Right lobe of liver (tissue), 4 donors: Measurements from ENCODE around the gene IL36A.

Experiments
- POLR2A ChIP-seq: fragments of 450-650 bp; IDR thresholded peaks from one replicate; pipeline ENCODE4 v1.6.1; 2017; ENCODE audit warnings: antibody characterized with exemption, mild to moderate bottlenecking
- TF ChIP-seq, protein P1 (sequence below), 4 donors: fragments of 200-600 bp in 3 of 4; fragments of 450-650 bp in 1 of 4; IDR thresholded peaks; one replicate each; pipeline versions ENCODE4 v1.5.1 to v1.8.0; 2016 to 2022; ENCODE audit warnings: antibody characterized with exemption in 4 of 4, mild to moderate bottlenecking in 2 of 4
- donor health status: DM: no; HTN: no; CAD: no.
- donor health status: DM: no; HTN: no; CAD: no.
- donor health status: DM: no; HTN: yes; CAD: no.

DNA sequence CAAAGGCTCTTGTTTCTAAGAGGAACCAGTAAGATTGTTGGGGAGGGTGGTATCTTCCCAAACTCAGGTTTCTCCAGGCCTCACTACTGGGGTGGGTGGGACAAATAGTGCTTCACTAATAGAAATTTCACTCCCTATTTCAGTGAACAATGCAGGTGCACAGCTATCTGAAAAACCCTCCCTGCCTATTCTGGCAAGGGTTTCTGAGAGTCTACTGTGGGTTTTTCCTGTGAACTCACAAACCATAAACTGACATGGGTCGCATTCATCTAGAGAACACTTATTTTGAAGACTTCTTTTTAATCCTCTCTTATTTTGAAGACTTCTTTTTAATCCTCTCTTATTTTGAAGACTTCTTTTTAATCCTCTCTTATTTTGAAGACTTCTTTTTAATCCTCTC lies 4.4 kb downstream of the IL36A start:
- TF ChIP-seq, protein P1, sequence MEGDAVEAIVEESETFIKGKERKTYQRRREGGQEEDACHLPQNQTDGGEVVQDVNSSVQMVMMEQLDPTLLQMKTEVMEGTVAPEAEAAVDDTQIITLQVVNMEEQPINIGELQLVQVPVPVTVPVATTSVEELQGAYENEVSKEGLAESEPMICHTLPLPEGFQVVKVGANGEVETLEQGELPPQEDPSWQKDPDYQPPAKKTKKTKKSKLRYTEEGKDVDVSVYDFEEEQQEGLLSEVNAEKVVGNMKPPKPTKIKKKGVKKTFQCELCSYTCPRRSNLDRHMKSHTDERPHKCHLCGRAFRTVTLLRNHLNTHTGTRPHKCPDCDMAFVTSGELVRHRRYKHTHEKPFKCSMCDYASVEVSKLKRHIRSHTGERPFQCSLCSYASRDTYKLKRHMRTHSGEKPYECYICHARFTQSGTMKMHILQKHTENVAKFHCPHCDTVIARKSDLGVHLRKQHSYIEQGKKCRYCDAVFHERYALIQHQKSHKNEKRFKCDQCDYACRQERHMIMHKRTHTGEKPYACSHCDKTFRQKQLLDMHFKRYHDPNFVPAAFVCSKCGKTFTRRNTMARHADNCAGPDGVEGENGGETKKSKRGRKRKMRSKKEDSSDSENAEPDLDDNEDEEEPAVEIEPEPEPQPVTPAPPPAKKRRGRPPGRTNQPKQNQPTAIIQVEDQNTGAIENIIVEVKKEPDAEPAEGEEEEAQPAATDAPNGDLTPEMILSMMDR (IDR thresholded peaks at IDR 0.05) = no peak
- no peak for TF ChIP-seq POLR2A
